Hematopoietic multipotent progenitor cell treated with erythropoietin and hydrocortisone succinate and interleukin-3 and kit ligand, for 6 days (in vitro differentiated cells): ENCODE data around the gene ACVR2B.
"Not testable (repeated sequence)": the region's sequence is repeated elsewhere in the genome, so short reads cannot be mapped to it uniquely, and the experiment has no call there.

Experiments
- DNase-seq: peaks from one replicate; pipeline ENCODE4 v3.0.0-alpha.2; 2015

The ACVR2B gene

DNA sequence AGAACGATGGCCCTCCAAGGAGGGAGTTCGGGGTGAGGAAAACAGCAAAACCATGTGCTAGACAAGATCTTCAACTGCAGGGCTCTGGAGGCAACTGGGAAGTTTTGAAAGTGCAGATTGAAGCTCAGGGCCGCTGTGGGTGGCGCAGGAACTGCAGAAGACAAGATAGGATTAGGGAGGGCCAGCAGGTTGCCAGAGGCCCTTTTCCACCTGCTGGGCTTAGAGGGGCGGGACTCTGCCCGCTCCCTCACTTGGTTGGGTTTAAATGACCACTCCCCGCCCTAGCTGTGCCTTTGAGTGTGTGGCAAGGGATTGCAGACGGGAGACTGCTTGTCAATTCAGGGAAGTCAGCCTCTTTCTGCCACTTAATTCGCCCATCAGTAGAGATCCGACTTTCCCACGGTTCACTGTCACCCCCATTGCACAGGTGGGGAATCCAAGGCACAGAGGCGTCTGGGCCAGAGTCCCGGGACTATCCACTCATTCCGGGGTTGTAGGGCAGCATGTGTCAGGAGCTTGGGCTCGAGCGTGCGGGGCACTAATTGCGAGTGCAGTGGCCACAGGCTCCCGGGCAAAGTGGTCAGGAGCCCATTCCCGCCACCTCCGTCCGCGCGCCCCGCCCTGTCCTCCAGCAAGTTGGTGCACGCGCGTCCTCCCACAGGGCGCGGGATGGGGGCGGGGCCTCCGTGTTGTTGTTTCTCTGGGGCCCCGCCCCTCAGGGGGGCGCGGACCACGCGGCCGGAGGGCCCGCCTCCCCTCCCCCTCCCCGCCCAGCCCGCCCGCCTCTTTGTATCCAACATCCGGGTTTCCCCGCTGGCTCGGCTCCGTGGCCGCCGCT is at the start of gene ACVR2B:
ACVR2B (plus strand) TSS at position 816 of the 838 bp plus-strand sequence. CDS start 433 bp downstream, outside the sequence.
- peak; percentile 90 for DNase-seq

DNA sequence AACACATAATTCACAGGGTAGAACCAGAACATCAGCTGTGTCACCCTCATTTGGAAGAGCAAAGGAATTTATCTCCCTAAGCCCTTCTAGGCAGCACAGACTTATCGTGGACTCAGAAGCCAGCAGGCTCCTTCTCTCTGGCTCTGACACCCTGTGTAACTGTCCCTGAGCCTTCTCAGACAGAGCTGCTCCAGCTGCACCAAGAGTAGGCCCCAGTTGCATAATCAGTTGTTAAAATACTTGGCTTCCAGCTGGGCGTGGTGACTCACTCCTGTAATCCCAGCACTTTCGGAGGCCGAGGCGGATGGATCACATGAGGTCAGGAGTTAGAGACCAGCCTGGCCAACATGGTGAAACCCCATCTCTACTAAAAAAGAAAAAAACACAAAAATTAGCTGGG is 49.4 kb upstream of the ACVR2B start:
- DNase-seq: no peak

DNA sequence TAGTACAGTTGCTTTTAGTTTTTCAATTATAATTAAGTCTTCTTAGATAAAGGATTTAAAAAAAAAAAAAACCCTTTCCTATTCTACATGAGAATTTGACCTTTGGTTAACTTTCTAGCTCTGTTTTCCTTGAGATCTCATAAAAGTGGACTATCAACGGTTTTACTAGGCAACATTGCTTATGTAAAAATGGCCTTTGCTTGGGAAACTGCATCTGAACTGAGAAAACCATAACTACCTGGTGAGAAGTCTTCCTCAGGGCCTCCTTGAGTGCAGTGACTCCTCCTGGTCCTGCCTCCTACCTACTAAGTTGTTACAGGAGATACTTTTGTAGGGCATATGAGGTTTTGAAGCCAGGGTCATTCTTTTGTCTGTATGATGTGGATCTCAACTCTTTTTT is 42.1 kb upstream of the ACVR2B start:
- no peak for DNase-seq

DNA sequence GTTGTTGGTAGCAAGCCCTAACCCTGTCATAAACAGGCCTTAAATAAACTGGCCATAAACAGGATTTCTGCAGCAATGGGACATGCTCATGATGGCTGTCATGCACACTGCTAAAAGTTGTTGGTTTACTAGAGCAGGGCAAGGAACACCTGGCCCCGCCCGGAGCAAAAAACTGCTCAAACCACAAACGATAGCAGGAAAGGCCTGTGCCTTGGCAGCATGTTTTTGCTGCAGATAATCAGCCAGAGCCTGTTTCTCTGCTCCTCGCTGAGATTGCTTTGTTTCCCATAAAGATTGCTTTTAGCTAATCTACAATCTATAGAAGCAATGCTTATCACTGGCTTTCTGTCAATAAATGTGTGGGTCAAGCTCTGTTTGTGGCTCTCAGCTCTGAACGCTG is 32.9 kb upstream of the ACVR2B start:
- DNase-seq: not testable (repeated sequence)

DNA sequence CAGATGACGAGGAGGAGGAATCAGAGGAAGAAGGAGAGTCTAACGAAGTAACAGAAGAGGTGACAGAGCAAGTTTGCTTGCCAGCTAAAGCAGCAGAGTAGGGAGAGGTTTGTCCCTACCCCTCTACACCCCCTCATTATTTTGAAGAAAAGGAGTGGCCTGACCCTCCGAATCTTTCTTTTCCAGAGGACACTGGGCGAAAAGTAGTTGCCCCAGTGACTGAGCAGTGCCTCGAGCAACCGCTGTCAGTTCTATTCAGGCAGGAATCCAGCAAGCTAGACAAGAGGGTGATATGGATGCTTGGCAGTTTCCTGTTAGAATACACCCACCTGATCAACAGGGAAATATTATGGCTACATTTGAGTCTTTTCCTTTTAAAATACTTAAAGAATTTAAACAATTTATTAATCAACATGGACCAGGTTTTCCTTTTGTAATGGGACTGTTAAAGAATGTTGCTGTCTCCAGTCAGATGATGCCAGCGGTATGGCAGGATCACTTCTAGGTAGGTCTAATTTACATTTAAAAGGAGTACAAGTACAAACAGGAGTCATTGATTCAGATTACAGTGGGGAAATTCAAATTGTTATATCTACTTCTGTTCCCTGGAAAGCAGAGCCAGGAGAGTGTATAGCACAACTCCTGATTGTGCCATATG is 31.9 kb upstream of the ACVR2B start:
- no peak for DNase-seq

DNA sequence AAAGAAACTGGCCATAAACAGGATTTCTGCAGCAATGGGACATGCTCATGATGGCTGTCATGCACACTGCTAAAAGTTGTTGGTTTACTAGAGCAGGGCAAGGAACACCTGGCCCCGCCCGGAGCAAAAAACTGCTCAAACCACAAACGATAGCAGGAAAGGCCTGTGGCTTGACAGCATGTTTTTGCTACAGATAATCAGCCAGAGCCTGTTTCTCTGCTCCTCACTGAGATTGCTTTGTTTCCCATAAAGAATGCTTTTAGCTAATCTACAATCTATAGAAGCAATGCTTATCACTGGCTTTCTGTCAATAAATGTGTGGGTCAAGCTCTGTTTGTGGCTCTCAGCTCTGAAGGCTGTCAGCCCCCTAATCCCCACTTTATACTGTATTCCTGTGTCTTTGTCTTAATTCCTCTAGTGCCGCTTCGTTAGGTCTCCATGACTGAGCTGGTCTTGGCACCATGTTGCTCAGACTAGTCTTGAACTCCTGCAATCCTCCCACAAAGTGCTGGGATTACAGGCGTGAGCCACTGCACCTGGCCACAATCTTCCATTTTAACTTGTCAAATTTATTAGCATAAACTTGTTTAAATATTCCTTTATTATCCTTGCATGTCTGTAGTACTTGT is 26.8 kb upstream of the ACVR2B start:
- peak; percentile 43 for DNase-seq

DNA sequence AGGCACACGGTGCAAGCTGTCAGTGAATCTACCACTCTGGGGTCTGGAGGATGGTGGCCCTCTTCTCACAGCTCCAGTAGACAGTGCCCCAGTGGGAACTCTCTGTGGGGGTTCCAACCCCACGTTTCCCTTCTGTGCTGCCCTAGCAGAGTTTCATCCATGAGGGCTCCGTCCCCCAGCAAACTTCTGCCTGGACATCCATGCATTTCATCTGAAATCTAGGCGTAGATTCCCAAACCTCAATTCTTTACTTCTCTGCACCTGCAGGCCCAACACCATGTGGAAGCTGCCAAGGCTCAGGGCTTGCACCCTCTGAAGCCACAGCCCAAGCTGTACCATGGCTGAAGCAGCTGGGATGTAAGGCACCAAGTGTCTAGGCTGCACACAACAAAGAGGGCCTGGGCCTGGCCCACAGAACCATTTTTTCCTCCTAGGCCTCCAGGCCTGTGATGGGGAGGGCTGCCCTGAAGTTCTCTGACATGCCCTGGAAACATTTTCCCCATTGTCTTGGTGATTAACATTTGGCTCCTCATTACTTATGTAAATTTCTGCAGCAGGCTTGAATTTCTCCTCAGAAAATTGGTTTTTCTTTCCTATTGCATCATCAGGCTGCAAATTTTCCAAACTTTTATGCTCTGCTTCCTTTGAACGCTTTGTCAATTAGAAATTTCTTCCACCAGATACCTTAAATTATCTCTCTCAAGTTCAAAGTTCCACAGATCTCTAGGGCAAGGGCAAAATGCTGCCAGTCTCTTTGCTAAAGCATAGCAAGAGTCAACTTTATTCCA is 20.6 kb upstream of the ACVR2B start:
- DNase-seq: not testable (repeated sequence)

DNA sequence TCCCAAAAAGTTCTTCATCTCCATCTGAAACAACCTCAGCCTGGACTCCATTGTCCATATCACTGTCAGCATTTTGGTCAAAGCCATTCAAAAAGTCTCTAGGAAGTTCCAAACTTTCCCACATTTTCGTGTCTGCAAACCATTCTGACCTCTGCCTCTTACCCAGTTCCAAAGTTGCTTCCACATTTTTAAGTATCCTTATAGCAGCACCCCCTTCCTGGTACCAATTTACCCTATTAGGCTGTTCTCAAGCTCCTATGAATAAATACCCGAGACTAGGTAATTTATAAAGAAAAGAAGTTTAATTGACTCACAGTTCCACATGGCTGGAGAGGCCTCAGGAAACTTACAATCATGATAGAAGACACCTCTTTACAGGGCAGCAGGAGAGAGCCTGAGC is 20.0 kb upstream of the ACVR2B start:
- DNase-seq: not testable (repeated sequence)

DNA sequence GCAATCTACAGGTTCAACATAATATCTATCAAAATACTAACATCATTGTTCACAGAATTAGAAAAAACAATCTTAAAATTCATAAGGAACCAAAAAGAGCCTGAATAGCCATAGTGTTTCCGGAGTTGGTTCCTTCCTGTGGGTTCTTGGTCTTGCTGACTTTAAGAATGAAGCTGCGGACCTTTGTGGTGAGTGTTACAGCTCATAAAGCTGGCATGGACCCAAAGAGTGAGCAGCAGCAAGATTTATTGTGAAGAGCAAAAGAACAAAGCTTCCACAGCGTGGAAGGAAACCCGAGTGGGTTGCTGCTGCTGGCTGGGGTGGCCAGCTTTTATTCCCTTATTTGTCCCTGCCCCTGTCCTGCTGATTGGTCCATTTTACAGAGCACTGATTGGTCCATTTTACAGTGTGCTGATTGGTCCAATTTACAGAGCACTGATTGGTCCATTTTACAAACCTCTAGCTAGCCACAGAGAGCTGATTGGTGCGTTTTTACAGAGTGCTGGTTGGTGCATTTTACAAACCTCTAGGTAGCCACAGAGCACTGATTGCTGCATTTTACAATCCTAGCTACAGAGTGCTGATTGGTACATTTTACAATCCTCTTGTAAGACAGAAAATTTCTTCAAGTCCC is 15.1 kb upstream of the ACVR2B start:
- DNase-seq: peak; percentile 49

DNA sequence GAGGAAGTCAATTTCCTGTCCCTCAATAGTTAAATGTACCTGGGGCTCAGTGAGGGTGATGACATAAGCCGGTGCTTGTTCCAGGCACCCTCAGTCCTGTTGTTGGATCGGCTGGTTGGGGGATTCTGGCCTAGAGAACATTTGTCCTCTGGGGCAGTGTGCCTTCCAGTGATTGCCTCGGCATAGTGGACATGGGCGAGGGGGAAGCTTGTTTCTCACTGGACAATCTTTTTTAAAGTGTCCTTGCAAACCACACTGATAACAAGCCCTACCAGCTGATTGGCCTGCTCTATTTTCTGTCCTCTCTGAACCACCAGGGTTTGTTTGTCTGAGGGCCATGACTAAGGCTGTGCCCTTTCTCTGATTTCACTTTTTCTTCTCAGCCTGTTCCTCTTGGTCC is 10.5 kb upstream of the ACVR2B start:
- DNase-seq: not testable (repeated sequence)

DNA sequence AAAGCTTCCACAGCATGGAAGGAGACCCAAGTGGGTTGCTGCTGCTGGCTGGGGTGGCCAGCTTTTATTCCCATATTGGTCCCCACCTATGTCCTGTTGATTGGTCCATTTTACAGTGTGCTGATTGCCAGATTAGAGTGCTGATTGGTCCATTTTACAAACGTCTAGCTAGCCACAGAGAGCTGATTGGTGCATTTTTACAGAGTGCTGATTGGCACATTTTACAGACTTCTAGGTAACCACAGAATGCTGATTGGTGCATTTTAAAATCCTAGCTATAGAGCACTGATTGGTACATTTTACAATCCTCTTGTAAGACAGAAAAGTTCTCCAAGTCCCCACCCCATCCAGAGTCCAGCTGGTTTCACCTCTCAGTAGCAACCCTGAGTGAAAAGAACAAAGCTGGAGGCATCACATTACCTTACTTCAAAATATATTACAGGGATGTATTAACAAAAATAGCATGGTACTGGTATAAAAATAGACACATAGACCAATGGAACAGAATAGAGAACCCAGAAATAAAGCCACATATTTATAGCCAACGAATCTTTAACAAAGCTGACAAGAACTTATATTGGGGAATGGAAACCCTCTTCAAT is 7.5 kb upstream of the ACVR2B start:
- DNase-seq: no peak

DNA sequence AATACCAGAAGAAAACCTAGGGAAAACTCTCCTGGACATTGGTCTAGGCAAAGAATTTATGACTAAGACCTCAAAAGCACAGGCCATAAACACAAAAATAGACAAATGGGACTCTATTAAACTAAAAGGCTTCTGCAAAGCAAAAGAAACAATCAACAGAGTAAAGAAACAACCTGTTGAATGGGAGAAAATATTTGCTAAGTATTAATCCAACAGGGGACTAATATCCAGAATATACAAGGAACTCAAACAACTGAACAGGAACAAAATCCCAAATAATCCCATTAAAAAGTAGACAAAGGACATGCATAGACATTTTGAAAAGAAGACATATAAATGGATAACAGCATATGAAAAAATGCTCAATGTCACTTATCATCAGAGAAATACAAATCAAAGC is 6.9 kb upstream of the ACVR2B start:
- no peak for DNase-seq

DNA sequence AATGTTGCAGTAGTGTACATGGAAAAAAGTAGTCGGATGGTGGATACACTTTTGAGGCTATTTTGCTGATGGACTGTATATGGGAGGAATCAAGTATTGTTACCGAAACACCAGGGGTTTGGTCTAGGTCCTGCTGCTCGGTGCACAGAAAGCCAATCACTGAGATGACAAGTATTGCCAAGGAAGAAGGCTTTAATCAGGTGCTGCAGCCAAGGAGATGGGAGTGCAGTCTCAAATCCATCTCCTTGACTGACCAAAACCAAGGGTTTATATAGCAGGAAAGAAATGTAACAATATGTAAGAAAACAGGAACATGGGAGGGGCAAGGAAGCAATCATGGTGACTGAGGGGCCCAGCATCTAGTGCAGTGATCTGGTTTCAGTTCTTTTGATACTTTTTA is 2.8 kb upstream of the ACVR2B start:
- DNase-seq: no peak

DNA sequence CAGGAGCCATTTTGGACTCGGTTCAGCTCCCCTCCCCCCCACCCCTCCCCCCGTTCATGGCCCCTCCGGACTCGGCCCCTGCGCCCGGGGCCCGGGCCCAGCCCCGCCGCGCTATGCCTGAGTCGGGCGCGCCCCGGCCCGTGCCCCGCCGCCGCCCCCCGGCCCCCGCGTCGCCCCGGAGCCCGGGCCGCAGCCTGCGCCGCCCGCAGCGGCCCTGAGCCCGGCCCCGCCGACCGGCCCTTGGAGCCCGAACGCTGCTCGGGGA is 155 bp downstream of the ACVR2B start:
- no peak for DNase-seq

DNA sequence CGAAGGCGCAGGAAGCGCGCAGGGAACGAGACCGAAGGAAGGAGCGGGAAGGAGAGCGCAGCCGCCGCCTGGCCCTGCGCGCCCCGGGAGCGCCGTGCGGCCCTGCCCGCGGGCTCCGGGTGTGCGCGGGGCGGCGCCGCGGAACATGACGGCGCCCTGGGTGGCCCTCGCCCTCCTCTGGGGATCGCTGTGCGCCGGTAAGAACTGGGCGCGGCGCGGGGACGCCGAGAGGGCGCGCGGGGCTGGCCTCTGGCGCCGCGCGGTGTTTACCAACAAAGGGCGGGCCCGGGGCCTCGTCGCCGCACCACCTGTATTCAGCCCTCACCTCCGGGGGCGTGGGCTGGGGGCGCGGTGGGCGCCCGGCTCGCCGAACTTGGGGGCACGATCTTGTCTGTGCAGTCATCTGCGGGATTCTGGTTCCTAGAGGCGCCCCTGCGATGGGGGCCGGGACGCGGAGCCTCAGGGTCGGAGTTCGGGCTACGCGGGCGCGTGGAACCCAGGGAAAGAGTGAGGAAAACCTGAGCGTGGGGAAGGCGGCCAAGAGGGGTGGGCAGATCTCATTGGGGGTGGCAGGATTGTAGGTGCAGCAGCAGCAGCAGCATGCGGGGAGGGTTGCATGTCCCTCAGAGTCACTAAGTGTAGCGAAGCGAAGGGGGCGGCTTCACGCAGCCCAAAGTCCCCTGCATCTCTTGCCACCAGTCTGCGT is 641 bp downstream of the ACVR2B start:
- DNase-seq: peak; percentile 59

DNA sequence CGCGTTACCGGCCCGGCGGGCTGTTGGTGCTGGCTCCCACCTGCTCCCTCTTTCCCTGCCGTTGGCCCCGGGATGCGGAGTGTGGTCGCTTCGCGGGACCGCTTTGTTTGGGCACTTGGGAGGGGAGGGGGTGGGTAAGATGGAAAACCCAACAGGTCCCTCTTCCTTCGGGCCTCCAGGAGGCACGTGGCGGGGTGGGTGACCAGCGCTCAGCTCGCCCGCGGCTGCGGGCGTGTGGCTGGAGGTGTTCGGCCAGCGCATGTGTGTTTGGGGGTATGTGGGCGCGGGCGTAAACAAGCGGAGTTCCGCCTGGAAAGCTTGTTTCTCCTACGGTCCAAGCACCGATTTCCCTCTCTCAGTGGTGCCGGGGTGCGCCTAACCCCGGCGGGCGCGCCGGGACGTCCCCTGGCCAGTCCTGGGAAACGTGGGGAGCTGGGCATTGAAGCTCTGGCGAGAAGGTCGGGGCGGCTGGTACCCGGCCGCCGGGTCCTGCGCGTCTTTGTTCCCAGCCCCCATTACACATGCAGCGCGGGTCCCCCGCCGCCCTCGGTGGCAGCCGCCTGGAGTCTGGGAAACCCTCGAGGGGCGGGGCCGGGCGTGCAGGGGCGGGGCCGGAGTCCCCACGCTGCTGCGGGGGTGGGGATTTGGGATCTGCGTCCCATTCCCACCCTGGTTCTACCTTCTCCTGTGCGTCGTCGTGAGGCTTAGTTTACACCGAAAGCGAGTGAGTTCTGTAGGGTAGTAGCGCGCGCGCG is 1.4 kb downstream of the ACVR2B start:
- DNase-seq: peak; percentile 55

DNA sequence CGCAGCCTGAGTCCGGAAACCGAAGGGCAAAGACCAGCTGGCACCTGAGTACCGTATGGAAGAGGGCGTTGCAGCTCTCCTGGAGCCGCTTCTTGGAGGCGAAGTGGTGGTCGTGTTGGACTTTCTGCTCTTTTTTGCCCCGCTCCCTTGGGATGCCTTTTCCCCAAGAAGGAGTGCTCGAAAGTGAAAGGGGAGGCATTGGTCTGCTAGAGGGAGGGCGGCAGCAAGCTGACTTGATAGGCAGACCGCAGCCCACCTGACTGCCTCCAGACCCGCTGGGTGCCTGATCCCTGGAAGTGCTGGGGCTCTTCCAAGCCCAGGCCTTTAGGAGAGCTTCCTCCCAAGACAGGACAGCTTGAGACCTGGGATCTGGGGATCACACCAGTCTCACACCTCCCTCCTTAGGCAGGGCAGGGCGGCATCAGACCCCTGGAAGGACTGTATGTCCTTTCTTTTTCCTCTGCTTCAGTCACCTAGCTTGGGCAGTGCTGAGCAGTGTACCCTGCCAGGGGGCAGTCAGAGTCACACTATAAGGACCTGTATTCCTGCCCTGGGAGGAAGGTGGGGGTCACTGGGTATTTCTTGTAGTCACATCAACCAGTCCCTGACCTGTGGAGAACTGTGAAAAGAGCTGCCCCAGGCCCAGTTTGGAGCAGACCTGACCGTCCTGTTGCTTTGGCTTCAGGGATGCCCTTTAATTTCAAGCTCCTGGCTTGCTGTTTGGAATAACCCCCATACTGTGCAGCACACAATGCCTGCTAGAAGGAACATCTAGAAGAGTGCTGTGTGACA is 2.1 kb downstream of the ACVR2B start:
- no peak for DNase-seq

DNA sequence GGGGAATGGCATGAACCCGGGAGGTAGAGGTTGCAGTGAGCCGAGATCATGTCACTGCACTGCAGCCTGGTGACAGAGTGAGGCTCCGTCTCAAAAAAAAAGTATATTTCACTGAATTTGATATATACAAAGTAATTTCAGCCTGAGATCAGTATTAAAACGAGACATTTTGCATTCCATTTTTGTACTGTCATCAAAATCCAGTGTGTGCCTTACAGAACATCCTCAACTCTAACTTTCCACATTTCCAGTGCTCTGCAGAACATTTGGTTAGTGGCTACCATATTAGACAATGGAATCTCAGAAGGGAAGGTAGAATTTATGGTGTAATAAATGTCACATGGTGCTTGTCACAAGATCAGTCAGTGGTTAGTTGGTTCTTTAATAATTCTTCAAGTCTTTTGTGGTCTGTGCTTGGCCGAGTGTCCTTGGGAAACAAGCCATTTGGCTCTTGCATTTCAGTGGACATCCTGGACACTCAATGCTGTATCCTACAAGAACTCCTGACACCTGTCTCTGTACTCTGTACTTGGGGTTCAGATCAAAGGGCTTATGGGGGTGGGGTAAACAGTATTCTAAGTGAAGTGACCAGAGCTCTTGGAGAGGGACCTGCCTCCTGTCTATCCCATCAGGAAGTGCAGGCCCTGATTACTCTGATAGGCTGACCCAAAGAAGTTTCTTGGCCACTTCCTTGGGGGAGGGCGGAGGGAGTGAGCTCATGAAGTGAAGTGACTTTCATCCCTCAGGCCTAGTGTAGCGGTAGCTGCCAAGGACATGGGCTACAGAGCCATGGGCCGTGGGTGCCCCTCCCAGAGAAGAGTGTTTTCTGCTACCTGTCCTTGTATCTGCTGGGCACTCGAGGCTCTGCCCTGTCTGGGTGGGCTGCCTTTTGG is 3.7 kb downstream of the ACVR2B start:
- no peak for DNase-seq
